Stimulated activated CD4-positive, alpha-beta T cell treated with anti-CD3 and anti-CD28 coated beads, Interleukin-15, amount 100 ng/mL, for 1 hour (primary cell): ENCODE data around the gene CXCR6.

Experiments used
- DNase-seq, 2 donors: peaks; one replicate each; pipeline ENCODE4 v3.0.0-alpha.2; 2020; ENCODE audit warnings: low read depth in 1 of 2, low spot score in 1 of 2

The CXCR6 gene

GRCh38 chr3:45948311-45948781 lies 5.1 kb downstream of the CXCR6 start:
- DNase-seq = no peak

GRCh38 chr3:45948881-45949280 lies 5.6 kb downstream of the CXCR6 start:
- no peak for DNase-seq

- no peak for DNase-seq
Observed at GRCh38 chr3:45949432-45949831, 6.2 kb downstream of the CXCR6 start.

- DNase-seq = no peak
Observed at GRCh38 chr3:45950131-45950530, 6.9 kb downstream of the CXCR6 start.

- no peak for DNase-seq
Observed at GRCh38 chr3:45950686-45951600, 7.7 kb downstream of the CXCR6 start.

GRCh38 chr3:45951946-45952345 lies 8.7 kb downstream of the CXCR6 start:
- no peak for DNase-seq

GRCh38 chr3:45952456-45952855 lies 9.2 kb downstream of the CXCR6 start:
- no peak for DNase-seq

- no peak for DNase-seq
Observed at GRCh38 chr3:45953536-45953935, 10.3 kb downstream of the CXCR6 start.

- no peak for DNase-seq
Observed at GRCh38 chr3:45954306-45954705, 11.0 kb downstream of the CXCR6 start.

- no peak for DNase-seq
Observed at GRCh38 chr3:45955017-45955647, 11.9 kb downstream of the CXCR6 start.

- no peak for DNase-seq
Observed at GRCh38 chr3:45955706-45956105, 12.4 kb downstream of the CXCR6 start.

GRCh38 chr3:45957586-45957985 lies 14.3 kb downstream of the CXCR6 start:
- DNase-seq = no peak

- DNase-seq = no peak
Observed at GRCh38 chr3:45958321-45958791, 15.1 kb downstream of the CXCR6 start.

- DNase-seq = no peak
Observed at GRCh38 chr3:45959201-45959600, 15.9 kb downstream of the CXCR6 start.

GRCh38 chr3:45960289-45960688 lies 17.0 kb downstream of the CXCR6 start:
- no peak for DNase-seq

- no peak for DNase-seq
Observed at GRCh38 chr3:45962033-45962432, 18.8 kb downstream of the CXCR6 start.

- DNase-seq = no peak
Observed at GRCh38 chr3:45964139-45964538, 20.9 kb downstream of the CXCR6 start.

- no peak for DNase-seq
Observed at GRCh38 chr3:45965253-45965652, 22.0 kb downstream of the CXCR6 start.

- DNase-seq = no peak
Observed at GRCh38 chr3:45965653-45966052, 22.4 kb downstream of the CXCR6 start.

GRCh38 chr3:45966371-45966791 lies 23.1 kb downstream of the CXCR6 start:
- DNase-seq = no peak

GRCh38 chr3:45966950-45967640 lies 23.8 kb downstream of the CXCR6 start:
- no peak for DNase-seq

GRCh38 chr3:45967724-45968123 lies 24.5 kb downstream of the CXCR6 start:
- no peak for DNase-seq
